Right atrium auricular region (tissue), 2 donors: ENCODE measurements around the gene CCL4. TPM values are rescaled to one million over a fixed set of nuclear protein-coding genes. Genes with fewer than 3 reads are reported as not detected.

Experiments used
- DNase-seq: peaks from one replicate; pipeline ENCODE4 v3.0.0-alpha.2; 2019; ENCODE audit warnings: low spot score
- H3K27ac ChIP-seq, 2 donors: fragments of 200-600 bp; sonication (generic); 1 replicate in 1 of 2; 2 replicates in 1 of 2; pipeline ENCODE4 v1.5.1; 2016 to 2019
- H3K27me3 ChIP-seq, 2 donors: fragments of 200-600 bp; sonication (generic); one replicate each; pipeline versions ENCODE4 v1.5.1 to v1.6.0; 2017 to 2019
- H3K36me3 ChIP-seq: fragments of 200-600 bp; sonication (generic); one replicate; pipeline ENCODE4 v1.5.1; 2016
- H3K4me1 ChIP-seq, 2 donors: fragments of 200-600 bp; sonication (generic); one replicate each; pipeline versions ENCODE4 v1.5.1 to v1.6.0; 2017 to 2019
- H3K4me3 ChIP-seq, 2 donors: fragments of 200-600 bp; sonication (generic); 1 replicate in 1 of 2; 2 replicates in 1 of 2; pipeline ENCODE4 v1.5.1; 2017 to 2019; ENCODE audit warnings: mild to moderate bottlenecking in 1 of 2, moderate library complexity in 1 of 2
- H3K9me3 ChIP-seq, 2 donors: fragments of 200-600 bp; sonication (generic); one replicate each; pipeline ENCODE4 v1.5.1; 2019
- CTCF ChIP-seq, 2 donors: fragments of 200-600 bp; sonication (generic); IDR thresholded peaks; one replicate each; pipeline ENCODE4 v1.5.1; 2019; ENCODE audit warnings: antibody characterized with exemption in 2 of 2
- total RNA-seq, 2 donors: library from RNA; depleted of rRNA; stranded (reverse); fragments of >200 nt; gene quantifications; one replicate each; pipeline ENCODE4 v1.1.0, GENCODE V29; 2016

CCL4 gene
- total RNA-seq, 2 donors from 2014 or later = 1.7 to 2.8 TPM

GRCh38 chr17:36063786-36064541, 39.7 kb upstream of the CCL4 start, which contains the start of gene CCL18:
CCL18 (plus strand) TSS chr17:36064272; CDS start chr17:36064343, 71 bp downstream.
- Histone ChIP-seq H3K27me3 (no peaks in the 10 kb centered on the region), H3K27ac (no peak within 1 kb of the TSS), H3K4me1 (no peaks in the 10 kb centered on the region), H3K9me3 (no peaks in the 10 kb centered on the region), H3K36me3 (no peaks in the 10 kb centered on the region), H3K4me3 (no peak within 1 kb of the TSS)
- no peak for TF ChIP-seq CTCF (IDR thresholded peaks at IDR 0.05)
- DNase-seq = no peak

- DNase-seq = no peak
- H3K36me3 ChIP-seq = no peaks in the 10 kb centered on the region
- H3K4me1 ChIP-seq = no peaks in the 10 kb centered on the region
- H3K27ac ChIP-seq = no peak overlapping the region
- no peaks in the 10 kb centered on the region for H3K9me3 ChIP-seq
- H3K27me3 ChIP-seq = no peaks in the 10 kb centered on the region
- no peak overlapping the region for H3K4me3 ChIP-seq
- no peak for TF ChIP-seq CTCF (IDR thresholded peaks at IDR 0.05)
Measured at GRCh38 chr17:36066365-36066985, 37.2 kb upstream of the CCL4 start.

- Histone ChIP-seq H3K4me1 (no peaks in the 10 kb centered on the region), H3K4me3 (no peak overlapping the region), H3K27me3 (no peaks in the 10 kb centered on the region), H3K27ac (no peak overlapping the region), H3K36me3 (no peaks in the 10 kb centered on the region), H3K9me3 (no peaks in the 10 kb centered on the region)
- DNase-seq = no peak
- no peak for TF ChIP-seq CTCF (IDR thresholded peaks at IDR 0.05)
Measured at GRCh38 chr17:36068524-36068923, 35.1 kb upstream of the CCL4 start.

- Histone ChIP-seq H3K4me1 (no peaks in the 10 kb centered on the region), H3K27ac (no peak overlapping the region), H3K9me3 (no peaks in the 10 kb centered on the region), H3K36me3 (no peaks in the 10 kb centered on the region), H3K27me3 (no peaks in the 10 kb centered on the region), H3K4me3 (no peak overlapping the region)
- DNase-seq = no peak
- TF ChIP-seq CTCF (IDR thresholded peaks at IDR 0.05) = no peak
Measured at GRCh38 chr17:36069136-36069535, 34.5 kb upstream of the CCL4 start.

- DNase-seq = no peak
- TF ChIP-seq CTCF (IDR thresholded peaks at IDR 0.05) = no peak
- Histone ChIP-seq H3K27ac (no peak overlapping the region), H3K4me3 (no peak overlapping the region), H3K27me3 (no peaks in the 10 kb centered on the region), H3K4me1 (no peaks in the 10 kb centered on the region), H3K9me3 (no peaks in the 10 kb centered on the region), H3K36me3 (no peaks in the 10 kb centered on the region)
Measured at GRCh38 chr17:36070427-36070826, 33.2 kb upstream of the CCL4 start.
